OCI-LY1 (cell line): ENCODE results near the gene OR2L13.

Source experiments
- CTCF ChIP-seq: fragments of 200-600 bp; sonication (generic), shearing (Covaris generic); IDR thresholded peaks from 2 replicates; pipeline ENCODE4 v1.5.1; 2017; ENCODE audit warnings: mild to moderate bottlenecking, antibody characterized with exemption, low read length, moderate library complexity, mixed read lengths
- EZH2 ChIP-seq: fragments of 200-600 bp; sonication (generic), shearing (Covaris generic); IDR thresholded peaks from 2 replicates; pipeline ENCODE4 v1.8.0; 2017; ENCODE audit warnings: borderline replicate concordance, mixed run types, mild to moderate bottlenecking, antibody characterized with exemption, low read length, moderate library complexity, mixed read lengths

DNA sequence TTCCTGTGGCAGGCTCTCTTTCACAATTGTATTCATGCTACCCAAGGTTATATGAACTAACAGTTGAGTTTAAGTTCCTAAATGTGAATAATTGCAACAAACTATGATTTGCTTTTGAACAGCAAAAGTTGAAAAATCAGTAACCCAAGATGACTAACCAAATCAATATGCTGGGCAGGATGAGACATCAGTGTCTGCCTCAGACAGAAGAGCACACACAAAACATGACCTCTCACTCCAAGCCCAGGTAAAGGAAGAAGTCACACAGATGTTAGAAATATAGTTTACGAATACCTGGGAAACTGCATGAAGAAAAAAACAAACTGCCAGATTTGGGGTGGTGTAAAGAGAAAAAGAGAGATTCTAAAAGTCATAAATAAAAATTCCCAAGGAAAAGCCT lies 3.5 kb downstream of the OR2L13 start:
- TF ChIP-seq CTCF (no peak), EZH2 (no peak)
